B cell (primary cell): ENCODE results near the gene METTL8. TPM values are rescaled to one million over a fixed set of nuclear protein-coding genes. Genes with fewer than 3 reads are reported as not detected.
"Not testable (repeated sequence)": the region's sequence is repeated elsewhere in the genome, so short reads cannot be mapped to it uniquely, and the experiment has no call there.

Source experiments
- ATAC-seq: fragments of 200-7000 bp; cut with Tn5 transposase; one replicate; pipeline ENCODE4 v1.10.0; 2021; ENCODE audit warnings: low read depth, mild to moderate bottlenecking, moderate number of reproducible peaks, moderate library complexity
- CTCF ChIA-PET: fragments of 350-600 bp; sonication (Branson Sonifier 250); formaldehyde crosslinking; loops from one replicate; lab custom pipeline; 2021; ENCODE audit warnings: antibody characterized with exemption, inconsistent platforms; lab: Charles Lee
- POLR2A ChIA-PET: fragments of 350-600 bp; sonication (Branson Sonifier 250); formaldehyde crosslinking; loops from one replicate; lab custom pipeline; 2021; ENCODE audit warnings: antibody characterized with exemption; lab: Charles Lee
- DNase-seq: peaks from one replicate; pipeline ENCODE4 v3.0.0; 2013
- H2AFZ ChIP-seq: 2 replicates; pipeline ENCODE4 v1.6.1; 2012; ENCODE audit warnings: mild to moderate bottlenecking, low read depth, low read length; ENCODE audit not compliant: insufficient read depth, poor library complexity, severe bottlenecking
- H3K27ac ChIP-seq, 2 donors: 1 replicate in 1 of 2; 2 replicates in 1 of 2; pipeline ENCODE4 v1.5.1; 2012 to 2013; ENCODE audit warnings: low read length in 2 of 2, mild to moderate bottlenecking in 2 of 2, moderate library complexity in 1 of 2
- H3K27me3 ChIP-seq, 4 experiments: fragments of 200-600 bp in 1 of 4; sonication (generic) in 1 of 4; replicated peaks in 1 of 4; 1 replicate in 2 of 4; 2 replicates in 2 of 4; pipeline versions ENCODE4 v1.6.1 to v1.7.0; 2013 to 2016; ENCODE audit warnings: low read length in 3 of 4, mild to moderate bottlenecking in 2 of 4, mixed read lengths in 1 of 4, moderate library complexity in 1 of 4; ENCODE audit not compliant: insufficient read depth in 4 of 4, control insufficient read depth in 3 of 4; ENCODE audit errors: control extremely low read depth in 1 of 4
- H3K36me3 ChIP-seq, 2 experiments: replicated peaks in 1 of 2; 1 replicate in 1 of 2; 2 replicates in 1 of 2; pipeline versions ENCODE4 v1.6.1 to v1.7.1; 2013; ENCODE audit warnings: low read length in 1 of 2; ENCODE audit not compliant: insufficient read depth in 2 of 2, control insufficient read depth in 1 of 2; ENCODE audit errors: control extremely low read depth in 1 of 2, extremely low read depth in 1 of 2
- H3K4me1 ChIP-seq, 2 donors: fragments of 200-600 bp in 1 of 2; sonication (generic) in 1 of 2; 1 replicate in 1 of 2; 2 replicates in 1 of 2; pipeline versions ENCODE4 v1.5.1 to v1.6.1; 2013 to 2017; ENCODE audit warnings: low read length in 2 of 2; ENCODE audit not compliant: control insufficient read depth in 2 of 2, insufficient read depth in 2 of 2
- H3K4me2 ChIP-seq: replicated peaks from 2 replicates; pipeline ENCODE3; 2012; ENCODE audit warnings: mild to moderate bottlenecking, low read depth, low read length; ENCODE audit not compliant: poor library complexity, severe bottlenecking
- H3K4me3 ChIP-seq, 5 experiments: fragments of 200-600 bp in 1 of 5; sonication (generic) in 1 of 5; 1 replicate in 3 of 5; 2 replicates in 2 of 5; pipeline versions ENCODE4 v1.5.1 to v1.7.0; 2011 to 2016; ENCODE audit warnings: low read length in 4 of 5, mild to moderate bottlenecking in 4 of 5, low read depth in 2 of 5, control low read depth in 1 of 5, moderate library complexity in 1 of 5; ENCODE audit not compliant: insufficient read depth in 1 of 5; ENCODE audit errors: control extremely low read depth in 1 of 5, extremely low read depth in 1 of 5
- H3K79me2 ChIP-seq: fragments of 200-600 bp; sonication (generic); one replicate; pipeline ENCODE4 v1.6.0; 2016; ENCODE audit warnings: low read length; ENCODE audit not compliant: control insufficient read depth, insufficient read depth
- H3K9ac ChIP-seq: fragments of 200-600 bp; sonication (generic); 2 replicates; pipeline ENCODE4 v1.6.1; 2017; ENCODE audit warnings: mild to moderate bottlenecking, low read length, moderate library complexity
- H3K9me3 ChIP-seq, 3 donors: one replicate each; pipeline versions ENCODE4 v1.6.1 to v1.7.1; 2013; ENCODE audit warnings: low read length in 2 of 3; ENCODE audit not compliant: control insufficient read depth in 2 of 3, insufficient read depth in 1 of 3; ENCODE audit errors: control extremely low read depth in 1 of 3
- H4K20me1 ChIP-seq: 2 replicates; pipeline ENCODE4 v1.6.0; 2012; ENCODE audit warnings: mild to moderate bottlenecking, low read length; ENCODE audit not compliant: insufficient read depth, control insufficient read depth, poor library complexity, severe bottlenecking
- H3K27ac Mint-ChIP-seq: one replicate; pipeline ENCODE4 v1.8.0; 2021; ENCODE audit warnings: mixed read lengths
- H3K27me3 Mint-ChIP-seq: one replicate; pipeline ENCODE4 v1.8.0; 2021; ENCODE audit warnings: mixed read lengths
- H3K4me1 Mint-ChIP-seq: one replicate; pipeline ENCODE4 v1.8.0; 2021; ENCODE audit warnings: mixed read lengths
- H3K4me3 Mint-ChIP-seq: one replicate; pipeline ENCODE4 v1.8.0; 2021; ENCODE audit warnings: mixed read lengths
- H3K9me3 Mint-ChIP-seq: one replicate; pipeline ENCODE4 v1.8.0; 2022; ENCODE audit warnings: mixed read lengths; ENCODE audit not compliant: insufficient read depth
- CTCF ChIP-seq: fragments of 200-600 bp; IDR thresholded peaks from one replicate; pipeline ENCODE4 v1.8.0; 2022; ENCODE audit warnings: antibody characterized with exemption, mild to moderate bottlenecking
- EZH2 ChIP-seq: IDR thresholded peaks from 2 replicates; pipeline ENCODE4 v1.6.1; 2012; ENCODE audit warnings: borderline replicate concordance, low read depth, mild to moderate bottlenecking, moderate library complexity, low read length; ENCODE audit not compliant: insufficient read depth, poor library complexity, severe bottlenecking
- WGBS: methylation state at CpG from one replicate; pipeline ENCODE4 v1.1.5; 2013; ENCODE audit warnings: missing lambda C conversion rate; ENCODE audit not compliant: insufficient coverage; 5-methylcytosine and 5-hydroxymethylcytosine counted together
- intact Hi-C: fragments of 100-400 bp; cut with micrococcal nuclease; formaldehyde crosslinking; loops from one replicate; pipeline ENCODE4 v1.10.0; 2022
- polyA plus RNA-seq: library from polyadenylated mRNA; depleted of rRNA; stranded (reverse); fragments of >200 nt; gene quantifications from 2 replicates; pipeline ENCODE4 v1.2.3, GENCODE V29; 2012
- total RNA-seq, 2 donors: library from RNA; stranded (reverse); fragments of 120-200 nt in 1 of 2; gene quantifications; 1 replicate in 1 of 2; 2 replicates in 1 of 2; pipeline versions ENCODE4 v1.2.3 to v1.2.4, GENCODE V29; 2013 to 2022

Gene METTL8
- total and polyA plus RNA-seq, 2 donors (not counting 1 experiment from before 2014, with no cell fraction given), result 20.8 to 57.8 TPM

GRCh38 chr2:171430516-171431410 is 3.0 kb downstream of the METTL8 start:
- peaks cover 7 to 10% of the 10 kb centered on the region in 2 donors for H3K4me1 ChIP-seq
- H3K27ac ChIP-seq, result no peak overlapping the region
- H3K79me2 ChIP-seq, result peaks cover 49% of the 10 kb centered on the region
- H4K20me1 ChIP-seq, result no peaks in the 10 kb centered on the region
- Mint-ChIP-seq H3K27me3 (no peaks in the 10 kb centered on the region), H3K4me3 (no peak overlapping the region), H3K27ac (no peak overlapping the region), H3K9me3 (peaks cover 4% of the 10 kb centered on the region), H3K4me1 (peaks cover 24% of the 10 kb centered on the region)
- H3K36me3 ChIP-seq, result no peaks in the 10 kb centered on the region
- H3K9me3 ChIP-seq, result peaks cover 4 to 19% (median 11%) of the 10 kb centered on the region in 3 donors
- TF ChIP-seq CTCF, result no peak
- no peak for TF ChIP-seq EZH2
- POLR2A ChIA-PET, result no interaction called here
- CTCF ChIA-PET, result interaction anchor here (0.9 to 1.6 kb wide), 6 partner anchors 10 to 502 kb away, joined by 3 to 8 read pairs (median 3); partner anchors contain the start of gene GORASP2
- intact Hi-C loops, result loop anchor here (5.0 to 10.0 kb wide), 2 partner anchors 108 to 1856 kb away; partner anchors contain the start of gene FASTKD1
- no peak overlapping the region for H3K9ac ChIP-seq
- no peak for DNase-seq
- ATAC-seq, result no peak
- no peaks in the 10 kb centered on the region for H3K27me3 ChIP-seq
- no peak overlapping the region for H2AFZ ChIP-seq
- 100% methylated on average over 4 of the region's 7 CpGs for WGBS
- H3K4me3 ChIP-seq, result no peak overlapping the region
- no peak overlapping the region for H3K4me2 ChIP-seq

GRCh38 chr2:171422710-171423495 is 10.9 kb downstream of the METTL8 start:
- H3K9ac ChIP-seq, ATAC-seq, H3K4me1 Mint-ChIP-seq, H3K27ac ChIP-seq, H3K27me3 ChIP-seq, CTCF ChIA-PET, DNase-seq, POLR2A ChIA-PET, H3K27me3 Mint-ChIP-seq, H3K4me3 ChIP-seq, H3K36me3 ChIP-seq, H3K4me2 ChIP-seq, H3K27ac Mint-ChIP-seq, intact Hi-C loops, H3K9me3 Mint-ChIP-seq, H3K4me3 Mint-ChIP-seq, H2AFZ ChIP-seq, H4K20me1 ChIP-seq: not testable (repeated sequence)
- peaks cover 6 to 11% of the 10 kb centered on the region in 2 donors for H3K4me1 ChIP-seq
- H3K9me3 ChIP-seq, result peaks cover 5 to 23% (median 18%) of the 10 kb centered on the region in 3 donors
- 100% methylated on average over 1 of the region's 2 CpGs for WGBS
- H3K79me2 ChIP-seq, result peaks cover 25% of the 10 kb centered on the region
